Trophoblast cell (in vitro differentiated cells and primary cell): Measurements from ENCODE around the gene TYROBP.
A peak's percentile ranks its signal among the peaks of the same experiment; 100 is the strongest.

Source experiments
- DNase-seq, 2 donors: peaks; one replicate each; pipeline ENCODE4 v3.0.0-alpha.2; 2016
- H2AFZ ChIP-seq: 2 replicates; pipeline ENCODE4 v1.6.1; 2013; ENCODE audit warnings: low read length, moderate library complexity, mild to moderate bottlenecking; ENCODE audit not compliant: insufficient read depth, poor library complexity
- H2AK5ac ChIP-seq: 2 replicates; pipeline ENCODE4 v1.6.1; 2013; ENCODE audit warnings: mild to moderate bottlenecking, low read length
- H2BK120ac ChIP-seq: 2 replicates; pipeline ENCODE4 v1.6.1; 2013; ENCODE audit warnings: low read length, mild to moderate bottlenecking, moderate library complexity; ENCODE audit not compliant: insufficient read depth, poor library complexity
- H2BK12ac ChIP-seq: 2 replicates; pipeline ENCODE4 v1.6.1; 2013; ENCODE audit warnings: mild to moderate bottlenecking, low read length, moderate library complexity
- H2BK5ac ChIP-seq: 2 replicates; pipeline ENCODE4 v1.6.1; 2013; ENCODE audit warnings: low read length, low read depth, moderate library complexity, mild to moderate bottlenecking; ENCODE audit not compliant: poor library complexity
- H3K14ac ChIP-seq: 2 replicates; pipeline ENCODE4 v1.6.1; 2013; ENCODE audit warnings: mild to moderate bottlenecking, low read length
- H3K18ac ChIP-seq: 2 replicates; pipeline ENCODE4 v1.6.1; 2013; ENCODE audit warnings: mild to moderate bottlenecking, low read length
- H3K23ac ChIP-seq: 2 replicates; pipeline ENCODE4 v1.6.1; 2013; ENCODE audit warnings: low read length
- H3K27ac ChIP-seq: 2 replicates; pipeline ENCODE4 v1.5.1; 2013; ENCODE audit warnings: low read depth, mild to moderate bottlenecking, inconsistent platforms, low read length, moderate library complexity
- H3K27me3 ChIP-seq: 2 replicates; pipeline ENCODE4 v1.6.1; 2013; ENCODE audit warnings: inconsistent platforms, mild to moderate bottlenecking, low read length, moderate library complexity; ENCODE audit not compliant: insufficient read depth
- H3K36me3 ChIP-seq, 2 experiments: 1 replicate in 1 of 2; 2 replicates in 1 of 2; pipeline ENCODE4 v1.6.1; 2013; ENCODE audit warnings: low read length in 2 of 2, mild to moderate bottlenecking in 2 of 2, moderate library complexity in 1 of 2; ENCODE audit not compliant: insufficient read depth in 2 of 2, control insufficient read depth in 1 of 2
- H3K4ac ChIP-seq: 2 replicates; pipeline ENCODE4 v1.6.1; 2013; ENCODE audit warnings: low read depth, mild to moderate bottlenecking, low read length, moderate library complexity
- H3K4me1 ChIP-seq, 2 experiments: 1 replicate in 1 of 2; 2 replicates in 1 of 2; pipeline ENCODE4 v1.6.1; 2013; ENCODE audit warnings: low read length in 2 of 2, mild to moderate bottlenecking in 2 of 2, moderate library complexity in 1 of 2; ENCODE audit not compliant: insufficient read depth in 2 of 2, control insufficient read depth in 1 of 2
- H3K4me2 ChIP-seq: 2 replicates; pipeline ENCODE4 v1.6.1; 2013; ENCODE audit warnings: inconsistent platforms, mild to moderate bottlenecking, low read length, moderate library complexity
- H3K4me3 ChIP-seq: 2 replicates; pipeline ENCODE4 v1.5.1; 2013; ENCODE audit warnings: mild to moderate bottlenecking, low read depth, low read length, inconsistent platforms
- H3K79me1 ChIP-seq: one replicate; pipeline ENCODE4 v1.6.1; 2013; ENCODE audit warnings: low read length
- H3K79me2 ChIP-seq: 2 replicates; pipeline ENCODE4 v1.6.1; 2013; ENCODE audit warnings: low read length, mild to moderate bottlenecking; ENCODE audit not compliant: control insufficient read depth, insufficient read depth, poor library complexity
- H3K9ac ChIP-seq: 2 replicates; pipeline ENCODE4 v1.6.1; 2013; ENCODE audit warnings: mild to moderate bottlenecking, low read length
- H3K9me3 ChIP-seq: 2 replicates; pipeline ENCODE4 v1.6.1; 2013; ENCODE audit warnings: low read depth, mild to moderate bottlenecking, control low read depth, inconsistent platforms, low read length; ENCODE audit not compliant: insufficient read depth
- H4K12ac ChIP-seq: 2 replicates; pipeline ENCODE4 v1.6.1; 2013; ENCODE audit warnings: low read depth, mild to moderate bottlenecking, low read length, moderate library complexity
- H4K8ac ChIP-seq: 2 replicates; pipeline ENCODE4 v1.6.1; 2013; ENCODE audit warnings: low read depth, mild to moderate bottlenecking, low read length, moderate library complexity
- H4K91ac ChIP-seq: one replicate; pipeline ENCODE4 v1.6.1; 2013; ENCODE audit warnings: low read depth, mild to moderate bottlenecking, low read length, moderate library complexity
- WGBS: extraction: QIAGEN DNeasy Blood & Tissue Kit; methylation state at CpG from one replicate; pipeline ENCODE4 v1.1.7; 2013; ENCODE audit warnings: missing lambda C conversion rate; ENCODE audit not compliant: insufficient read length, insufficient coverage; ENCODE audit errors: extremely low coverage; 5-methylcytosine and 5-hydroxymethylcytosine counted together

TYROBP gene

DNA sequence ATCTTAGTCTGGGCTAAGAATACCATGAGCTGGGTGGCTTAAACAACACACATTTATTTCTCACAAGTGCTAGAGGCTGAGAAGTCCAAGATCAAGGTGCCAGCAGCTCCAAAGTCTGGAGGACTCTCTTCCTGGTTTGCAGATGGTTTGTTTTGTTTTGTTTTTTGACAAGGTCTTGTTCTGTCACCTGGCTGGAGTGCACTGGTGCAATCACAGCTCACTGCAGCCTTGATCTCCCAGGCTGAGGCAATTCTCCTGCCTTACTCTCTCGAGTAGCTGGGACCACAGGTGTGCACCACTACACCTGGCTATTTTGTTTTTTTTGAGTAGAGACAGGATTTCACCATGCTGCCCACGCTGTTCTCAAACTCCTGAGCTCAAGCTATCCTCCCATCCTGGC lies 24.2 kb downstream of the TYROBP start:
- Histone ChIP-seq H3K27me3 (no peaks in the 10 kb centered on the region), H3K27ac (no peak overlapping the region), H4K91ac (no peak overlapping the region), H3K9me3 (no peaks in the 10 kb centered on the region), H2BK120ac (no peak overlapping the region), H3K36me3 (peaks cover 16 to 18% of the 10 kb centered on the region in 2 experiments), H4K12ac (no peak overlapping the region), H2AFZ (no peak overlapping the region), H3K79me1 (no peaks in the 10 kb centered on the region), H3K4me3 (no peak overlapping the region), H2BK12ac (no peak overlapping the region), H3K14ac (no peak overlapping the region), H3K18ac (no peak overlapping the region), H3K9ac (no peak overlapping the region), H3K23ac (no peak overlapping the region), H2AK5ac (no peak overlapping the region), H2BK5ac (no peak overlapping the region), H3K79me2 (no peaks in the 10 kb centered on the region), H3K4me1 (no peaks in the 10 kb centered on the region), H3K4me2 (no peak overlapping the region), H3K4ac (no peak overlapping the region), H4K8ac (no peak overlapping the region)
- no CpG with 5 or more reads among the region's 2 CpGs for WGBS
- DNase-seq = no peak

DNA sequence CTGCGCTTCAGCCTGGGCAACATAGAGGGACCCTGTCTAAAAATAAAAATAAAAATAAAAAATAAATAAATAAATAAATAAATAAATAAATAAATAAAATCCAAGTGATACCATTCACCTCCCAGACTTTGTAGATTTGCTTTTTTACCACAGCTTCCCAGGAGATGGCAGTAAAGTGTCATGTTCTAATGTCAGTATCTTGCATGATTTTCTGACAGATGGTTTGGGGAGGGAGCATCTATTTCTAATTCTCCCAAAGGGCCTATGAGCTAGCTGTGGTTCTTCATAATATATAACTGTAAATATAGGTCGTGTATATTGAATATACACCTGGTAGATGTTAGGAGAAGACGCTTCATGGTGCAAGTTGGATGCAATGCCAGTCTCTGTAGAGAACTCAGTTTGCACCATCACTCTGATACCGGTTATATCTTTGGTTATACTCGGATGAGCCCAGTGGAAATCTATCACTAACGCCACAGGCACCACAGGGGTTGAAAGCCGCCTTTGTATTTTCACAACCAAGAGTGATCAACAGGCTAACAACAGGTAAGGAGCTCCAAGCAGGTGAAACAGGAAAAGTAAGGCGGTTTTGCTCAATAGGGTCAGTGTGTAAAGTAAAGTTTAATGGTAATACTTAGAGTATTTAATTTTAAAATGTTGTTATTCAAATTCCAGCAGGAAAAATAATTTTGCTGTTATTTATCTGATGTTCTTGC lies 25.8 kb downstream of the TYROBP start:
- Histone ChIP-seq H3K14ac (no peak overlapping the region), H3K23ac (no peak overlapping the region), H4K8ac (no peak overlapping the region), H2BK12ac (no peak overlapping the region), H3K36me3 (peaks cover 3 to 4% of the 10 kb centered on the region in 2 experiments), H3K79me2 (no peaks in the 10 kb centered on the region), H3K79me1 (no peaks in the 10 kb centered on the region), H3K9me3 (no peaks in the 10 kb centered on the region), H3K4me2 (no peak overlapping the region), H3K4me3 (no peak overlapping the region), H3K27me3 (no peaks in the 10 kb centered on the region), H4K12ac (no peak overlapping the region), H2AFZ (no peak overlapping the region), H3K18ac (no peak overlapping the region), H3K9ac (no peak overlapping the region), H4K91ac (no peak overlapping the region), H3K4me1 (no peaks in the 10 kb centered on the region), H3K4ac (no peak overlapping the region), H2BK5ac (no peak overlapping the region), H2BK120ac (no peak overlapping the region), H2AK5ac (no peak overlapping the region), H3K27ac (no peak overlapping the region)
- WGBS = no CpG with 5 or more reads among the region's 8 CpGs
- peak; percentile 33 to 79 for DNase-seq

- H3K27ac ChIP-seq = no peak overlapping the region
Measured at GRCh38 chr19:35879770-35880317, 28.3 kb downstream of the TYROBP start.

DNA sequence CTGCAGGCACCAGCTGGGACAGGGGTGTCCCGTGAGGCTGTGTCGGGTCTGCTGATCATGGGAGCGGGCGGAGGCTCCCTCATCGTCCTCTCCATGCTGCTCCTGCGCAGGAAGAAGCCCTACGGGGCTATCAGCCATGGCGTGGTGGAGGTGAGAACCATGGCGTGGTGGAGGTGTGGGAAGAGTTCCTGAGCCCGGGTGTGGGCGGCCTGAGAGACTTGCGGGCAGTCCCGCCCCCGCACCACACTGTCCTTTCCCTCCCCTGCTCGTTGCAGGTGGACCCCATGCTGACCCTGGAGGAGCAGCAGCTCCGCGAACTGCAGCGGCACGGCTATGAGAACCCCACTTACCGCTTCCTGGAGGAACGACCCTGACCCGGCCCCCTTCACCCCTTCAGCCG lies 29.0 kb downstream of the TYROBP start:
- Histone ChIP-seq H2BK120ac (no peak overlapping the region), H4K12ac (no peak overlapping the region), H2AK5ac (no peak overlapping the region), H3K23ac (no peak overlapping the region), H2BK12ac (no peak overlapping the region), H2AFZ (no peak overlapping the region), H2BK5ac (no peak overlapping the region), H3K4me2 (no peak overlapping the region), H3K79me2 (no peaks in the 10 kb centered on the region), H3K18ac (no peak overlapping the region), H3K4me3 (peak overlapping the region; percentile 6), H4K91ac (no peak overlapping the region), H3K27me3 (no peaks in the 10 kb centered on the region), H3K9ac (no peak overlapping the region), H3K4me1 (no peaks in the 10 kb centered on the region), H3K36me3 (no peaks in the 10 kb centered on the region), H3K9me3 (no peaks in the 10 kb centered on the region), H3K27ac (no peak overlapping the region), H3K4ac (no peak overlapping the region), H3K79me1 (no peaks in the 10 kb centered on the region), H3K14ac (no peak overlapping the region), H4K8ac (no peak overlapping the region)
- WGBS = no CpG with 5 or more reads among the region's 23 CpGs
- DNase-seq = no peak

More at GRCh38 chr19:35879770-35880317, 28.3 kb downstream of the TYROBP start:
- no peak overlapping the region for H3K4ac ChIP-seq
- H3K4me2 ChIP-seq = no peak overlapping the region
- no peak overlapping the region for H4K8ac ChIP-seq
- H2BK12ac ChIP-seq = no peak overlapping the region
- no peak overlapping the region for H3K4me3 ChIP-seq
- H2BK120ac ChIP-seq = no peak overlapping the region
- H3K79me2 ChIP-seq = no peaks in the 10 kb centered on the region
- no peaks in the 10 kb centered on the region for H3K79me1 ChIP-seq
- H3K9me3 ChIP-seq = no peaks in the 10 kb centered on the region
- H3K14ac ChIP-seq = no peak overlapping the region
- no peaks in the 10 kb centered on the region for H3K36me3 ChIP-seq
- no peak overlapping the region for H3K23ac ChIP-seq
- H3K27me3 ChIP-seq = no peaks in the 10 kb centered on the region
- no peak overlapping the region for H2AFZ ChIP-seq
- peak; percentile 88 to 92 for DNase-seq
- H3K18ac ChIP-seq = no peak overlapping the region
- WGBS = no CpG with 5 or more reads among the region's 28 CpGs
- H4K12ac ChIP-seq = no peak overlapping the region
- H4K91ac ChIP-seq = no peak overlapping the region
- no peak overlapping the region for H3K9ac ChIP-seq
- no peaks in the 10 kb centered on the region for H3K4me1 ChIP-seq
- H2BK5ac ChIP-seq = no peak overlapping the region
- H2AK5ac ChIP-seq = no peak overlapping the region
